K562 (cell line): ENCODE results near the gene GPX6. TPM values are rescaled to one million over a fixed set of nuclear protein-coding genes. Genes with fewer than 3 reads are reported as not detected.
A peak's percentile ranks its signal among the peaks of the same experiment; 100 is the strongest.

Source experiments
- ATF7 ChIP-seq: fragments of 450-650 bp; IDR thresholded peaks from 2 replicates; pipeline ENCODE4 v1.7.1; 2014; ENCODE audit warnings: mild to moderate bottlenecking, moderate library complexity
- BHLHE40 ChIP-seq: IDR thresholded peaks from 2 replicates; pipeline ENCODE4 v1.6.1; 2011; ENCODE audit warnings: low read length, improper control_type of control experiment
- POLR2AphosphoS5 ChIP-seq: IDR thresholded peaks from 2 replicates; pipeline ENCODE4 v1.6.1; 2011; ENCODE audit warnings: mild to moderate bottlenecking, low read depth, low read length, moderate library complexity; ENCODE audit not compliant: control insufficient read depth, insufficient read depth
- POLR3A ChIP-seq: IDR thresholded peaks from 2 replicates; pipeline ENCODE4 v1.6.1; 2011; ENCODE audit warnings: borderline replicate concordance, mild to moderate bottlenecking, moderate library complexity; ENCODE audit not compliant: insufficient read length, insufficient read depth; ENCODE audit errors: extremely low read depth
- RFX7 ChIP-seq: fragments of 250-450 bp; sonication (Bioruptor Pico); IDR thresholded peaks from 2 replicates; pipeline ENCODE4 v1.5.1; 2021; ENCODE audit warnings: mild to moderate bottlenecking
- ZNF347 ChIP-seq: fragments of 450-650 bp; formaldehyde crosslinking; IDR thresholded peaks from 2 replicates; pipeline ENCODE4 v1.4.0; 2020; ENCODE audit warnings: low read depth, mild to moderate bottlenecking, moderate library complexity
- ZNF584 ChIP-seq: fragments of 200-800 bp; sonication (Bioruptor generic); IDR thresholded peaks from 2 replicates; pipeline ENCODE4 v1.6.1; 2016; ENCODE audit warnings: low read depth, mild to moderate bottlenecking, missing genetic modification characterization, missing compliant biosample characterization
- ZNF766 ChIP-seq: fragments of 200-800 bp; sonication (Bioruptor generic); conservative IDR thresholded peaks from 2 replicates; pipeline ENCODE4 v1.6.1; 2016; ENCODE audit warnings: missing genetic modification characterization, missing compliant biosample characterization
- polyA plus RNA-seq, 8 experiments: library from polyadenylated mRNA; depleted of rRNA in 4 of 8; stranded (reverse) in 5 of 8; unstranded in 3 of 8; fragments of >200 nt; fragmentation: Nextera tagmentation in 2 of 8; fragmentation: Illumina TruSeq in 1 of 8; extraction: Ambion mirVana in 2 of 8; extraction: Trizol in 1 of 8; gene quantifications; 2 replicates each; pipeline versions ENCODE4 v1.2.1 to v1.2.3, GENCODE V29; 2011 to 2014; ENCODE audit warnings: inconsistent platforms in 1 of 8, missing spikeins in 1 of 8
- total RNA-seq, 7 experiments: library from RNA; depleted of rRNA in 6 of 7; stranded (reverse); fragments of >200 nt in 6 of 7; fragmentation: Illumina TruSeq in 2 of 7; extraction: Trizol in 2 of 7; gene quantifications; 2 replicates each; pipeline versions ENCODE4 v1.2.1 to v1.2.3, GENCODE V29; 2011 to 2021; ENCODE audit warnings: low replicate concordance in 1 of 7
- TF ChIP-seq, protein P1 (sequence below): sonication (generic); formaldehyde crosslinking; IDR thresholded peaks from 2 replicates; pipeline ENCODE4 v1.8.1; 2023; ENCODE audit warnings: mild to moderate bottlenecking, missing genetic modification reagents
- TF ChIP-seq, protein P2 (sequence below), 2 experiments: fragments of 450-650 bp; formaldehyde crosslinking in 1 of 2; IDR thresholded peaks; 2 replicates each; pipeline versions ENCODE4 v1.4.0 to v1.6.1; 2014 to 2020; ENCODE audit warnings: mild to moderate bottlenecking in 2 of 2, borderline replicate concordance in 1 of 2, low read depth in 1 of 2
- TF ChIP-seq, protein P3 (sequence below): fragments of 450-650 bp; IDR thresholded peaks from 2 replicates; pipeline ENCODE4 v1.6.1; 2016
- TF ChIP-seq, protein P4 (sequence below): conservative IDR thresholded peaks from 2 replicates; pipeline ENCODE4 v1.6.1; 2011; ENCODE audit warnings: low read depth, mild to moderate bottlenecking, low read length; ENCODE audit not compliant: control insufficient read depth

The GPX6 gene
- total and polyA plus RNA-seq, 9 of the 15 experiments (the other 6 are each of a cell fraction or from before 2014, with no cell fraction given): not detected

DNA sequence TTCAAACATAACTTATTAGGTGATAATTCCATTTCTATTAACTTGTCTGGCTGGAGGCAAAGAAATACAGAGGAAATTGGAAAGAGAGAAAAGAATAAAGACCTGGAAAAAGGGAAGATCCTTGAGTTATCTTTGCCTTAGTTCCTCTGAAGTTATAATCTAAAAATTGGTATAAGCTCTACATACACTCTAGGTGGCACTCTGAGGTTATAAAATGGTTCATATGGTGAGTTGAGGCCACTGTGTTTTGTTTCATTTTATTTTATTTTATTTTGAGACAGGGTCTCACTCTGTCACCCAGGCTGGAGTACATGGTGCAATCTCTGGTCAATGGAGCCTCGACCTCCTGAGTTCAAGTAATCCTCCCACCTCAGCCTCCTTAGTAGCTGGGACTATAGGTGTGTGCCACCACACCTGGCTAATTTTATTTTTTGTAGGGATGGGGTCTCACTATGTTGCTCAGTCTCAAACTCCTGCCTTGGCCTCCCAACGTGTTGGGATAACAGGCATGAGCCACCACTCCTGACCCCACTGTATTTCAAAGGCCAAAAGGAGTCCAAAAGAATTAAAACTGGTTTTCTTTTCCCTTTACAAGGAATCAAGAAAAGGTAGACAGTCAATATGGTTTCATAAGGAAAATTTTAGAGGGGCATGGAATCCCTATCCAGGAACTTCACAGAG, 19.4 kb downstream of the GPX6 start (continued):
- TF ChIP-seq, protein P1, sequence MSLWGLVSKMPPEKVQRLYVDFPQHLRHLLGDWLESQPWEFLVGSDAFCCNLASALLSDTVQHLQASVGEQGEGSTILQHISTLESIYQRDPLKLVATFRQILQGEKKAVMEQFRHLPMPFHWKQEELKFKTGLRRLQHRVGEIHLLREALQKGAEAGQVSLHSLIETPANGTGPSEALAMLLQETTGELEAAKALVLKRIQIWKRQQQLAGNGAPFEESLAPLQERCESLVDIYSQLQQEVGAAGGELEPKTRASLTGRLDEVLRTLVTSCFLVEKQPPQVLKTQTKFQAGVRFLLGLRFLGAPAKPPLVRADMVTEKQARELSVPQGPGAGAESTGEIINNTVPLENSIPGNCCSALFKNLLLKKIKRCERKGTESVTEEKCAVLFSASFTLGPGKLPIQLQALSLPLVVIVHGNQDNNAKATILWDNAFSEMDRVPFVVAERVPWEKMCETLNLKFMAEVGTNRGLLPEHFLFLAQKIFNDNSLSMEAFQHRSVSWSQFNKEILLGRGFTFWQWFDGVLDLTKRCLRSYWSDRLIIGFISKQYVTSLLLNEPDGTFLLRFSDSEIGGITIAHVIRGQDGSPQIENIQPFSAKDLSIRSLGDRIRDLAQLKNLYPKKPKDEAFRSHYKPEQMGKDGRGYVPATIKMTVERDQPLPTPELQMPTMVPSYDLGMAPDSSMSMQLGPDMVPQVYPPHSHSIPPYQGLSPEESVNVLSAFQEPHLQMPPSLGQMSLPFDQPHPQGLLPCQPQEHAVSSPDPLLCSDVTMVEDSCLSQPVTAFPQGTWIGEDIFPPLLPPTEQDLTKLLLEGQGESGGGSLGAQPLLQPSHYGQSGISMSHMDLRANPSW (CRISPR knock-in tag): no peak
- no peak for TF ChIP-seq POLR2AphosphoS5
- TF ChIP-seq, protein P2, sequence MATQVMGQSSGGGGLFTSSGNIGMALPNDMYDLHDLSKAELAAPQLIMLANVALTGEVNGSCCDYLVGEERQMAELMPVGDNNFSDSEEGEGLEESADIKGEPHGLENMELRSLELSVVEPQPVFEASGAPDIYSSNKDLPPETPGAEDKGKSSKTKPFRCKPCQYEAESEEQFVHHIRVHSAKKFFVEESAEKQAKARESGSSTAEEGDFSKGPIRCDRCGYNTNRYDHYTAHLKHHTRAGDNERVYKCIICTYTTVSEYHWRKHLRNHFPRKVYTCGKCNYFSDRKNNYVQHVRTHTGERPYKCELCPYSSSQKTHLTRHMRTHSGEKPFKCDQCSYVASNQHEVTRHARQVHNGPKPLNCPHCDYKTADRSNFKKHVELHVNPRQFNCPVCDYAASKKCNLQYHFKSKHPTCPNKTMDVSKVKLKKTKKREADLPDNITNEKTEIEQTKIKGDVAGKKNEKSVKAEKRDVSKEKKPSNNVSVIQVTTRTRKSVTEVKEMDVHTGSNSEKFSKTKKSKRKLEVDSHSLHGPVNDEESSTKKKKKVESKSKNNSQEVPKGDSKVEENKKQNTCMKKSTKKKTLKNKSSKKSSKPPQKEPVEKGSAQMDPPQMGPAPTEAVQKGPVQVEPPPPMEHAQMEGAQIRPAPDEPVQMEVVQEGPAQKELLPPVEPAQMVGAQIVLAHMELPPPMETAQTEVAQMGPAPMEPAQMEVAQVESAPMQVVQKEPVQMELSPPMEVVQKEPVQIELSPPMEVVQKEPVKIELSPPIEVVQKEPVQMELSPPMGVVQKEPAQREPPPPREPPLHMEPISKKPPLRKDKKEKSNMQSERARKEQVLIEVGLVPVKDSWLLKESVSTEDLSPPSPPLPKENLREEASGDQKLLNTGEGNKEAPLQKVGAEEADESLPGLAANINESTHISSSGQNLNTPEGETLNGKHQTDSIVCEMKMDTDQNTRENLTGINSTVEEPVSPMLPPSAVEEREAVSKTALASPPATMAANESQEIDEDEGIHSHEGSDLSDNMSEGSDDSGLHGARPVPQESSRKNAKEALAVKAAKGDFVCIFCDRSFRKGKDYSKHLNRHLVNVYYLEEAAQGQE (IDR thresholded peaks at IDR 0.05; ENCODE audit: borderline replicate concordance): peak; percentile 76
- TF ChIP-seq, protein P2 (CRISPR knock-in tag; IDR thresholded peaks at IDR 0.05; ENCODE audit: low read depth): no peak
- no peak for TF ChIP-seq ZNF584
- TF ChIP-seq ZNF766: 0 out of 2 replicates have a peak, but pooled peaks have one; percentile 26
- no peak for TF ChIP-seq RFX7 (CRISPR knock-in tag)
- TF ChIP-seq, protein P3, sequence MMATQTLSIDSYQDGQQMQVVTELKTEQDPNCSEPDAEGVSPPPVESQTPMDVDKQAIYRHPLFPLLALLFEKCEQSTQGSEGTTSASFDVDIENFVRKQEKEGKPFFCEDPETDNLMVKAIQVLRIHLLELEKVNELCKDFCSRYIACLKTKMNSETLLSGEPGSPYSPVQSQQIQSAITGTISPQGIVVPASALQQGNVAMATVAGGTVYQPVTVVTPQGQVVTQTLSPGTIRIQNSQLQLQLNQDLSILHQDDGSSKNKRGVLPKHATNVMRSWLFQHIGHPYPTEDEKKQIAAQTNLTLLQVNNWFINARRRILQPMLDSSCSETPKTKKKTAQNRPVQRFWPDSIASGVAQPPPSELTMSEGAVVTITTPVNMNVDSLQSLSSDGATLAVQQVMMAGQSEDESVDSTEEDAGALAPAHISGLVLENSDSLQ: no peak
- TF ChIP-seq, protein P4, sequence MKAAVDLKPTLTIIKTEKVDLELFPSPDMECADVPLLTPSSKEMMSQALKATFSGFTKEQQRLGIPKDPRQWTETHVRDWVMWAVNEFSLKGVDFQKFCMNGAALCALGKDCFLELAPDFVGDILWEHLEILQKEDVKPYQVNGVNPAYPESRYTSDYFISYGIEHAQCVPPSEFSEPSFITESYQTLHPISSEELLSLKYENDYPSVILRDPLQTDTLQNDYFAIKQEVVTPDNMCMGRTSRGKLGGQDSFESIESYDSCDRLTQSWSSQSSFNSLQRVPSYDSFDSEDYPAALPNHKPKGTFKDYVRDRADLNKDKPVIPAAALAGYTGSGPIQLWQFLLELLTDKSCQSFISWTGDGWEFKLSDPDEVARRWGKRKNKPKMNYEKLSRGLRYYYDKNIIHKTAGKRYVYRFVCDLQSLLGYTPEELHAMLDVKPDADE: no peak
- TF ChIP-seq BHLHE40: no peak
- no peak for TF ChIP-seq ATF7
- TF ChIP-seq POLR3A: no peak
- TF ChIP-seq ZNF347 (CRISPR knock-in tag): no peak
